Measurements from ENCODE around the gene MAD1L1. TPM values are rescaled to one million over a fixed set of nuclear protein-coding genes. Genes with fewer than 3 reads are reported as not detected.

The MAD1L1 gene
- total RNA-seq, 1 experiment from 2014 or later: 50.8 TPM

- CTCF ChIA-PET: no interaction called here
Measured at GRCh38 chr7:2002561-2003450, 229.9 kb downstream of the MAD1L1 start.

GRCh38 chr7:2001601-2002442 lies 230.9 kb downstream of the MAD1L1 start:
- Histone ChIP-seq H3K4me1 (replicated peaks; ENCODE audit: insufficient read depth) (no peaks in the 10 kb centered on the region), H3K9me2 (ENCODE audit: insufficient read depth) (no peaks in the 10 kb centered on the region), H3K4me3 (no peak overlapping the region), H4K20me1 (ENCODE audit: insufficient read depth) (peaks cover 3% of the 10 kb centered on the region; the same call in 1 of the 2 replicates), H3K27ac (no peak overlapping the region), H3F3A (ENCODE audit: insufficient read depth, low read depth) (no peaks in the 10 kb centered on the region), H3K36me3 (ENCODE audit: low read depth) (no peaks in the 10 kb centered on the region), H3K9me3 (ENCODE audit: insufficient read depth, low read depth) (no peaks in the 10 kb centered on the region), H2AFZ (no peak overlapping the region), H3K27me3 (ENCODE audit: insufficient read depth, low read depth) (no peaks in the 10 kb centered on the region), H3K4me2 (no peak overlapping the region), H3K79me2 (ENCODE audit: low read depth) (no peaks in the 10 kb centered on the region)
- DNase-seq: no peak
- ChIA-PET POLR2A (ENCODE audit: unreplicated experiment) (no interaction called here), CTCF (no interaction called here)
- BruUV-seq (replicated peaks): no TSS peak
- intact Hi-C loops (cut with micrococcal nuclease; ENCODE audit: unreplicated experiment): no loop called here
- TF ChIP-seq, protein P1, sequence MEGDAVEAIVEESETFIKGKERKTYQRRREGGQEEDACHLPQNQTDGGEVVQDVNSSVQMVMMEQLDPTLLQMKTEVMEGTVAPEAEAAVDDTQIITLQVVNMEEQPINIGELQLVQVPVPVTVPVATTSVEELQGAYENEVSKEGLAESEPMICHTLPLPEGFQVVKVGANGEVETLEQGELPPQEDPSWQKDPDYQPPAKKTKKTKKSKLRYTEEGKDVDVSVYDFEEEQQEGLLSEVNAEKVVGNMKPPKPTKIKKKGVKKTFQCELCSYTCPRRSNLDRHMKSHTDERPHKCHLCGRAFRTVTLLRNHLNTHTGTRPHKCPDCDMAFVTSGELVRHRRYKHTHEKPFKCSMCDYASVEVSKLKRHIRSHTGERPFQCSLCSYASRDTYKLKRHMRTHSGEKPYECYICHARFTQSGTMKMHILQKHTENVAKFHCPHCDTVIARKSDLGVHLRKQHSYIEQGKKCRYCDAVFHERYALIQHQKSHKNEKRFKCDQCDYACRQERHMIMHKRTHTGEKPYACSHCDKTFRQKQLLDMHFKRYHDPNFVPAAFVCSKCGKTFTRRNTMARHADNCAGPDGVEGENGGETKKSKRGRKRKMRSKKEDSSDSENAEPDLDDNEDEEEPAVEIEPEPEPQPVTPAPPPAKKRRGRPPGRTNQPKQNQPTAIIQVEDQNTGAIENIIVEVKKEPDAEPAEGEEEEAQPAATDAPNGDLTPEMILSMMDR (conservative IDR thresholded peaks at IDR 0.05): no peak
- TF ChIP-seq EZH2 (IDR thresholded peaks at IDR 0.05; ENCODE audit: low read depth): no peak

More at GRCh38 chr7:2002561-2003450, 229.9 kb downstream of the MAD1L1 start:
- no peak overlapping the region for H2AFZ ChIP-seq
- no peaks in the 10 kb centered on the region for H3K9me2 ChIP-seq (ENCODE audit: insufficient read depth)
- no peak overlapping the region for H3K4me3 ChIP-seq
- H3K4me2 ChIP-seq: no peak overlapping the region
- BruUV-seq (replicated peaks): no TSS peak
- DNase-seq: no peak
- H3K79me2 ChIP-seq (ENCODE audit: low read depth): no peaks in the 10 kb centered on the region
- no peaks in the 10 kb centered on the region for H3K9me3 ChIP-seq (ENCODE audit: insufficient read depth, low read depth)
- POLR2A ChIA-PET (ENCODE audit: unreplicated experiment): no interaction called here
- TF ChIP-seq EZH2 (IDR thresholded peaks at IDR 0.05; ENCODE audit: low read depth): no peak
- TF ChIP-seq, protein P1 (conservative IDR thresholded peaks at IDR 0.05): no peak
- no peak overlapping the region for H3K27ac ChIP-seq
- H3K36me3 ChIP-seq (ENCODE audit: low read depth): no peaks in the 10 kb centered on the region
- H3F3A ChIP-seq (ENCODE audit: insufficient read depth, low read depth): no peaks in the 10 kb centered on the region
- peaks cover 3% of the 10 kb centered on the region; the same call in 1 of the 2 replicates for H4K20me1 ChIP-seq (ENCODE audit: insufficient read depth)
- no peaks in the 10 kb centered on the region for H3K4me1 ChIP-seq (replicated peaks; ENCODE audit: insufficient read depth)
- intact Hi-C loops (cut with micrococcal nuclease; ENCODE audit: unreplicated experiment): no loop called here
- no peaks in the 10 kb centered on the region for H3K27me3 ChIP-seq (ENCODE audit: insufficient read depth, low read depth)

GRCh38 chr7:2000746-2001321 lies 231.9 kb downstream of the MAD1L1 start:
- TF ChIP-seq, protein P1 (conservative IDR thresholded peaks at IDR 0.05): no peak
- no peak for TF ChIP-seq EZH2 (IDR thresholded peaks at IDR 0.05; ENCODE audit: low read depth)
- H4K20me1 ChIP-seq (ENCODE audit: insufficient read depth): peaks cover 3% of the 10 kb centered on the region; the same call in 1 of the 2 replicates
- no peaks in the 10 kb centered on the region for H3K9me3 ChIP-seq (ENCODE audit: insufficient read depth, low read depth)
- BruUV-seq (replicated peaks): no TSS peak
- H3K79me2 ChIP-seq (ENCODE audit: low read depth): no peaks in the 10 kb centered on the region
- H3K27me3 ChIP-seq (ENCODE audit: insufficient read depth, low read depth): no peaks in the 10 kb centered on the region
- H3K27ac ChIP-seq: no peak overlapping the region
- no peak overlapping the region for H2AFZ ChIP-seq
- no peak overlapping the region for H3K4me2 ChIP-seq
- H3K36me3 ChIP-seq (ENCODE audit: low read depth): no peaks in the 10 kb centered on the region
- ChIA-PET CTCF (no interaction called here), POLR2A (ENCODE audit: unreplicated experiment) (no interaction called here)
- intact Hi-C loops (cut with micrococcal nuclease; ENCODE audit: unreplicated experiment): no loop called here
- no peaks in the 10 kb centered on the region for H3K9me2 ChIP-seq (ENCODE audit: insufficient read depth)
- H3K4me3 ChIP-seq: no peak overlapping the region
- no peaks in the 10 kb centered on the region for H3F3A ChIP-seq (ENCODE audit: insufficient read depth, low read depth)
- no peak for DNase-seq
- H3K4me1 ChIP-seq (replicated peaks; ENCODE audit: insufficient read depth): no peaks in the 10 kb centered on the region

All from PC-9 (cell line).